Stimulated activated memory B cell treated with anti-CD40 and anti-IgM and Interleukin-4, amounts not matched to agents 10 μg/mL and 1 μg/mL and 100 μg/mL, for 72 hours (primary cell): ENCODE results near the gene TRIM15.

ENCODE experiments used
- ATAC-seq: fragments of 150-1000 bp; cut with Tn5 transposase; 2 replicates; pipeline ENCODE4 v1.10.0; 2021
- H3K27ac Mint-ChIP-seq: one replicate; pipeline ENCODE4 v1.8.0; 2022; ENCODE audit warnings: mild to moderate bottlenecking, mixed read lengths
- H3K27me3 Mint-ChIP-seq: one replicate; pipeline ENCODE4 v1.8.0; 2022; ENCODE audit warnings: mixed read lengths
- H3K36me3 Mint-ChIP-seq: one replicate; pipeline ENCODE4 v1.8.0; 2022; ENCODE audit warnings: mixed read lengths
- H3K4me1 Mint-ChIP-seq: one replicate; pipeline ENCODE4 v1.8.0; 2022; ENCODE audit warnings: mixed read lengths
- H3K4me3 Mint-ChIP-seq: one replicate; pipeline ENCODE4 v1.8.0; 2022; ENCODE audit warnings: mild to moderate bottlenecking, moderate library complexity, mixed read lengths
- H3K9me3 Mint-ChIP-seq: one replicate; pipeline ENCODE4 v1.8.0; 2022; ENCODE audit warnings: mixed read lengths

Gene TRIM15

GRCh38 chr6:30196376-30196775 lies 33.0 kb downstream of the TRIM15 start:
- Mint-ChIP-seq H3K36me3 (peaks cover 41% of the 10 kb centered on the region), H3K27ac (no peak overlapping the region), H3K27me3 (no peaks in the 10 kb centered on the region), H3K9me3 (no peaks in the 10 kb centered on the region), H3K4me3 (no peak overlapping the region), H3K4me1 (peaks cover 18% of the 10 kb centered on the region)
- ATAC-seq: no peak

DNA sequence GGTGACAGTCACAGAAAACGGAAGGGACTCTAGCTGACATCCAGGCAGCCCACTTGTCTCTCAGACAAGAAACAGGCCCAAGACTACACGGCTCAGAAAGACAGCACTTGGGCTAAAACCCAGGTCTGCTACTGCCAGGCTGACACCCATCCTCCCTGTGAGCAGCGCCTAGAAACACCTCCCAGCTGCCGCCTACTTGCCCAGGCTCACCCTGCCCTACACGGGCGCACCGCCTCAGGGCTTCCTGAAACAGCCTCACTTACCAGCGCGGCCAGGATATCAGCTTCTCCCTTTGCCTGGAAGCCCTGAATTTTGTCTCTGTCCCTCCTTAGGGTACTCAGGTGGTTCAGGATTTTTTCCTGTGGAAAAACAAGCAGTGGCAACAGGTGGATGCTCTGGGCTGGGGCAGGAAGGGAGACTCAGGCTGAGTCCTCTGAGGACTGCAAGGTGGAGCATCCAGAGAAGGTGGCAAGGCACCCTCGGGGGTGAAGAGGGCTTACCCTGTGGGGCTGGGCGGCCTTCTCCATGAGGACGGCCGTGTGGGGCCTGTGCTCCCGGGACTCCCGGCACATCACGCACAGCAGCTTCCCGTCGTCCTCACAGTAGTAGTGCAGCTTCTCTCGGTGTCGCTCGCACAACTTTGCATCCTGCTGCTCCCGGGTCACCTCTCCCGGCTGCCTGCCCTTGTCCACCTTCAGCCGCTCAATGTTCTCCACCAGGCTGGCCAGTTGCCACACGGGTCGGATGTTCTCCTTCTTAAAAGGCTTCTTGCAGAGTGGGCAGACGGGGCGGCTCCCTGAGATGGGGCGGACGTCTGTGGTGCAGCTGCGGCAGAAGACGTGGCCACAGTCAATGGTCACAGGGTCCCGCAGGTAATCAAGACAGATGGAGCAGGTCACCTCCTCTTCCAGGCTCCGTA lies 35.1 kb downstream of the TRIM15 start:
- Mint-ChIP-seq H3K27me3 (no peaks in the 10 kb centered on the region), H3K9me3 (no peaks in the 10 kb centered on the region), H3K4me3 (no peak overlapping the region), H3K27ac (peak overlapping the region; percentile 45), H3K36me3 (peaks cover 39% of the 10 kb centered on the region), H3K4me1 (peaks cover 31% of the 10 kb centered on the region)
- ATAC-seq: no peak

DNA sequence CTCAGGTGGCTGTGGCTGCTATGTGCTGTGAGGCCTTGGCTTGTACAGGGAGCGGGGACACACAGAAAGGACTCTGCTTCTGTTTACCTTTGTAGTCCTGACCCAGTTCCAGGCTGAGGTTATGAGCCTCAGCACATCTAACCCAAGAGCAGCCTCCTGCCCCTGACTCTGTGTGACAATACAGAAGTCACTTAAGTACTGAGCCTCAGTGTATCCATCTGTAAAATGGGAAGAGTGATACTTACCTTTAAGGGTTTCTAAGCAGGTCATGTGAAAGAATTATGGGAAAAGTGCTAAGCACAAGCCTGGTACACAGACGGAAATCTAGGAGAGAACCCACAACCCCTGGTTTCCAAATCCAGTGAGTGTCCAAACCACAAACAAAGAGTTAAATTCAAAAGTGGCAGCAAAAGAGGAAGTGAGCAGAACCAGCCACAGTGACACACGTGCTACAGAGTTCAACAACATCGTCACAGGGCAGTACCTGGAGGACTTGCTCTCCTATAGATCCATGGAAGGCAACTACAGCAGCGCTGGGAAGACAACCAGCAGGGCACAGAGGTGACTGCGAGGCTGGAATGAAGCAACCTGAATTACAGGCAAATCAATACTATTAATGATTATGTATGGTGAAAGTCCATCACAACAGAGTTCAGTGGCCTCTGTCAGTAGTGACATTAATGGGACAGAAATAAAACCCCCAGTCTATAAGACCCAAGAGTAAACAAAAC lies 37.4 kb downstream of the TRIM15 start:
- Mint-ChIP-seq H3K36me3 (peaks cover 40% of the 10 kb centered on the region), H3K9me3 (no peaks in the 10 kb centered on the region), H3K27ac (peak overlapping the region; percentile 73), H3K4me3 (peak overlapping the region; percentile 37), H3K4me1 (peaks cover 50% of the 10 kb centered on the region), H3K27me3 (no peaks in the 10 kb centered on the region)
- ATAC-seq: peak; percentile 92

- no peak for ATAC-seq
- H3K27me3 Mint-ChIP-seq: no peaks in the 10 kb centered on the region
- H3K36me3 Mint-ChIP-seq: peaks cover 35% of the 10 kb centered on the region
- no peak overlapping the region for H3K27ac Mint-ChIP-seq
- H3K9me3 Mint-ChIP-seq: no peaks in the 10 kb centered on the region
- H3K4me1 Mint-ChIP-seq: peaks cover 61% of the 10 kb centered on the region
- H3K4me3 Mint-ChIP-seq: no peak overlapping the region
Measured at GRCh38 chr6:30202366-30202765, 39.0 kb downstream of the TRIM15 start.

DNA sequence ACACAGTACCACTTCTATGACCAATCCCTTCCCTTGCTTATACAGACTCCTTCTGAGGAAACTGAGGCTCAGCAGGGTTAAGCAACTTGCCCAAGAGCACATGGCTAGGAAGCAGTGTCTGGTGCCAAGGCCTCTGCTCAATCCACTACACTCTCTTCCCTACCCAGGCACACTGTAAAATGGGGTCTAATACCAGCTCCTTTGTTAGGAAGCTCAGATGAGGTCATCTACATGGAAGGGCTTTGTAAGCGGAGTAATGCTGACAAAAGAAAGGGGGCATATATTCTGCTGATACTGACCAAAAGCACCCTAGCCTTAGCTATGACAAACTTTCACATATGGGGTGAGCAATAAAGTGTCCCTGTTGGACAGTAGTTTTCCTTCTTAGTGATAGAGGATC lies 40.8 kb downstream of the TRIM15 start:
- no peaks in the 10 kb centered on the region for H3K27me3 Mint-ChIP-seq
- H3K4me1 Mint-ChIP-seq: peaks cover 78% of the 10 kb centered on the region
- no peaks in the 10 kb centered on the region for H3K9me3 Mint-ChIP-seq
- H3K27ac Mint-ChIP-seq: peak overlapping the region; percentile 22
- no peak overlapping the region for H3K4me3 Mint-ChIP-seq
- peaks cover 33% of the 10 kb centered on the region for H3K36me3 Mint-ChIP-seq
- ATAC-seq: no peak

- Mint-ChIP-seq H3K27me3 (no peaks in the 10 kb centered on the region), H3K4me3 (peak overlapping the region; percentile 21), H3K9me3 (no peaks in the 10 kb centered on the region), H3K27ac (peak overlapping the region; percentile 73), H3K4me1 (peaks cover 84% of the 10 kb centered on the region), H3K36me3 (peaks cover 38% of the 10 kb centered on the region)
- ATAC-seq: no peak
Measured at GRCh38 chr6:30206152-30206551, 42.8 kb downstream of the TRIM15 start.

DNA sequence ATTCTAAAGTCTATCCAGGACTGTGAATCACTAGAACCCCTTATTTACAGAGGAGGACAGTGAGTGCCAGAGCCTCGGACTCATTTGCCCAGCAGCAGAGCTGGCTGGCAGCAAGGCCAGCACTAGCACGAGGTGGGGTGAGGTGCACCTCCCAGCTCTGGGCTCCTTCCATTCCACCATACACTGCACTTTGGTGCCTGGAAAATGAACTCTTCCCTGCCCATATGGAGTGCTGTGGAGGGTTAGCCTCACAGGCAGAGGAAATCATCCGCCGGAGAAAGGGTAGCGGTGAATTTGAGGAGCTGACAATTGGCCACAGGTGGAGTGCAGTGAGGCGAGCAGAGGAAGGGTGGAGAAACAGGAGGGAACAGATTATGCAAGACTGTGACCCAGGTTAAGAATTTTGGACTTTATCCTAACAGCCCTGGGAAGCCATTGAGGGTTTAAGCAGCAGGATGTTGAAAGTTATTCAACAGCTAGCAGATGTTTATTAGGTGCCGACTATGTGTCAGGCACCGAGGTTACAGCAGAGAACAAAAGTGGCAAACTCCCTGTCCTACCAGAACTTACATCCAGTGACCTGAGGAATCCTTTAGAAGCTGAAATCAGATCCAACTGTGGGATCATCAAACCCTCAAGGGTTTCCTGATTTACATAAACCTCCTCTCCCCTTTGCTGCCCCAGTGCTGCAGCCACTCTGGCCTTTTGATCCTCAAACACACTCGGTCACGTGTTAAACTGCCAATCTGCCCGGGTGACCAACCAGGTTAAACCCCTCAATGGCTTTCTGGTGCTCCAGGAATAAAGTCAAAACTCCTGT lies 43.7 kb downstream of the TRIM15 start:
- peaks cover 41% of the 10 kb centered on the region for H3K36me3 Mint-ChIP-seq
- ATAC-seq: no peak
- H3K4me1 Mint-ChIP-seq: peaks cover 84% of the 10 kb centered on the region
- no peaks in the 10 kb centered on the region for H3K27me3 Mint-ChIP-seq
- H3K9me3 Mint-ChIP-seq: no peaks in the 10 kb centered on the region
- peak overlapping the region; percentile 46 for H3K4me3 Mint-ChIP-seq
- peak overlapping the region; percentile 73 for H3K27ac Mint-ChIP-seq

DNA sequence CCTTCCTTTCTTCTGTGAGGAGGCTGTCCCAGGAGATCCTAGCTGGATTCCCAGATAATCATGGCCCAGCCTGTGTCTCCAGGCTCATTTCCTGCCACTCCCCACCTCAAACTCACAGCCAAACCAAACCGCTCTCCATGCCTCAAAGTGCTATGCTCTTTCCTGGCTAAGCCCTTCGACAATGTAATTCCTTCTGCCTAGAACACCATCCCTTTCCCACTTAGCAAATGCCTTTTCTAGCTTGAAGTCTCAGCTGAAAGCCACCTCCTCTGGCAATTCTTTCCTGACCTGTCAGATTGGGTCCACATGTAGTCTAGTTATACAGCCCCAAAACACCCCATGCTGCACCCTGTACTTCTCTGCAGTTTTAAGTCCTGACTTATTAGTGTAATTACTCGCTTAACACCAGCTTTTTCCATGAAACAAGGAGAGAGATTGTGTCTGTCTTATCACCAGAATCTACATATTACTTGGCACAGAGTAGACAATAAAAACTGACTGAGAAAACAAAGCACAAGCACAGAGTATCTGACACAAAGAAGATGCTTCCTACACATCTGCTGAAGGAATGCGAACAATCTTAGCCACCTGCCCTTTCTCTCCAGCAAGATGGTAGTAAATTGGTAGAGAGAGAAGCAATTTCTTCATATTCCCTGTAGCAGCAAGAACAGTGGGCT lies 44.4 kb downstream of the TRIM15 start:
- Mint-ChIP-seq H3K4me3 (peak overlapping the region; percentile 46), H3K4me1 (peaks cover 87% of the 10 kb centered on the region), H3K27me3 (no peaks in the 10 kb centered on the region), H3K27ac (peak overlapping the region; percentile 26), H3K36me3 (peaks cover 41% of the 10 kb centered on the region), H3K9me3 (no peaks in the 10 kb centered on the region)
- ATAC-seq: no peak

- peaks cover 25% of the 10 kb centered on the region for H3K36me3 Mint-ChIP-seq
- peak overlapping the region; percentile 89 for H3K4me3 Mint-ChIP-seq
- no peaks in the 10 kb centered on the region for H3K9me3 Mint-ChIP-seq
- H3K27me3 Mint-ChIP-seq: no peaks in the 10 kb centered on the region
- peaks cover 82% of the 10 kb centered on the region for H3K4me1 Mint-ChIP-seq
- no peak for ATAC-seq
- peak overlapping the region; percentile 97 for H3K27ac Mint-ChIP-seq
Measured at GRCh38 chr6:30211306-30211705, 48.0 kb downstream of the TRIM15 start.

DNA sequence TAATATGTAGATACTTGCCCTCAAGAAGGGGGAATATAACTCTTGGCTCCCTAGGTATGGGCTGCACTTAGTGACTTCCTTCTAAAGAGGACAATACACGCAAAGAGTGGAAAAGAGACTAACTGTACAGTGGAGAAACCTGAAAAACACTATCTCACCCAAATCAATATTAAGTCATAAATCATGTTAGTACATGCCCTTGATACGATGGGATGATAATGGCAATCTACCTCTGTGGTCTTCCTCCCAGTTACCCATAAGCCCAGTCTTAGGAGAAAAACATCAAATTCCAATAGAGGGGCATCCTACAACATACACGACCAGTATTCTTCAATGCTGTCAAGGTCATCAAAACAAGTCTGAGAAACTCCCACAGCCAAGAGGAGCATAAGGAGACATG lies 48.6 kb downstream of the TRIM15 start:
- ATAC-seq: no peak
- H3K4me1 Mint-ChIP-seq: peaks cover 77% of the 10 kb centered on the region
- H3K36me3 Mint-ChIP-seq: peaks cover 23% of the 10 kb centered on the region
- H3K4me3 Mint-ChIP-seq: peak overlapping the region; percentile 89
- peak overlapping the region; percentile 97 for H3K27ac Mint-ChIP-seq
- H3K9me3 Mint-ChIP-seq: no peaks in the 10 kb centered on the region
- H3K27me3 Mint-ChIP-seq: no peaks in the 10 kb centered on the region

DNA sequence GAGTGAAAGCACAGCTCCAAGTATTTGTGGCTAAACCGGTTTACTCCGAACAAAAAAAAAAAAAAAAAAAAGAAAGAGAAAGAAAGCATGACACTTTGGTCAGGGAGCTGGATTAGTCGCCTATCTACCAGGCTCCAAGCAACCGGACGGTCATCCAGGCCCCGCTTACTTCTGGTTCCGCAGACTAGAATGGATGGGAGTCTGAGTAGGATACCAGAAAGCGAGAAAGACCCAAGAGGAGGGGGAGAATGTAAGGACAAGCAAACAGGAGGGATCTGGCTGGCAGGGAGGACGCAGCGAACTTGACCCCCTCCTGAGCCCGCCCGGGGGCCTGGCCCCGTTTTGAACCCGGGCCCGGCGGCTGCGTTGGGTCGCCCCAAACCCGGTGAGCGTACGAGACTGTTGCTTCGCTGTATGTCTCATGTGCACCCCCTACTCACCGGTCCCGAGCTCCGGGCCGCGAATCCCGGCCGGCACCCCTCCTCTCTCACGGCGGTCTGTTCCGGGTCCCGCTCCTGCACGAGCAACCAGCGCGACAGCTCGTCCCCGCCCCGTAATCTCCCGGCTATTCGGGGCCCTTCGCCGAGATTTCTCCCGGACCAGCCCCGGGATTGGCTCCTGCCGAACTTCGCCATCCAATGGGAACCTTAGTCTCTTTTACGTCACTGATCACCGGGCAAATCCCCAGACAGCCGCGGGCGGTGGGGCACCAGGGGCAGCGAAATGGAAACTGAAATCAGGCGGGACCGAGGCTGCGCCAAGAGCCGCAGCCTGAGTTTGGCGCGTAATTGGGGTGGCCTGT lies 49.7 kb downstream of the TRIM15 start, which contains the start of gene TRIM26:
Gene TRIM26 (minus strand): TSS at position 542 of the 802 bp plus-strand sequence. CDS start 14,303 bp downstream, outside the sequence.
- ATAC-seq: peak; percentile 95
- Mint-ChIP-seq H3K4me3 (peak within 1 kb of the TSS; percentile 89), H3K36me3 (peaks cover 16% of the 10 kb centered on the region), H3K9me3 (no peaks in the 10 kb centered on the region), H3K27ac (peak within 1 kb of the TSS; percentile 97), H3K4me1 (peaks cover 65% of the 10 kb centered on the region), H3K27me3 (no peaks in the 10 kb centered on the region)

- peaks cover 59% of the 10 kb centered on the region for H3K4me1 Mint-ChIP-seq
- no peak for ATAC-seq
- H3K9me3 Mint-ChIP-seq: no peaks in the 10 kb centered on the region
- peaks cover 15% of the 10 kb centered on the region for H3K36me3 Mint-ChIP-seq
- H3K27ac Mint-ChIP-seq: peak overlapping the region; percentile 97
- H3K27me3 Mint-ChIP-seq: no peaks in the 10 kb centered on the region
- H3K4me3 Mint-ChIP-seq: peak overlapping the region; percentile 89
Measured at GRCh38 chr6:30213667-30213956, 50.3 kb downstream of the TRIM15 start.

GRCh38 chr6:30213957-30214656 lies 50.8 kb downstream of the TRIM15 start:
- Mint-ChIP-seq H3K36me3 (peaks cover 15% of the 10 kb centered on the region), H3K27me3 (no peaks in the 10 kb centered on the region), H3K27ac (peak overlapping the region; percentile 97), H3K4me1 (peaks cover 54% of the 10 kb centered on the region), H3K9me3 (no peaks in the 10 kb centered on the region), H3K4me3 (peak overlapping the region; percentile 89)
- peak; percentile 87 for ATAC-seq
